Suprapubic skin (tissue), 4 donors: ENCODE results near the gene SSC5D. TPM values are rescaled to one million over a fixed set of nuclear protein-coding genes. Genes with fewer than 3 reads are reported as not detected.

ENCODE experiments used
- DNase-seq, 2 donors: peaks; one replicate each; pipeline ENCODE4 v3.0.0-alpha.2; 2019; ENCODE audit warnings: low spot score in 2 of 2
- H3K27ac ChIP-seq: fragments of 200-600 bp; sonication (generic); one replicate; pipeline ENCODE4 v1.5.1; 2019
- H3K27me3 ChIP-seq: fragments of 200-600 bp; sonication (generic); one replicate; pipeline ENCODE4 v1.5.1; 2019
- H3K36me3 ChIP-seq: fragments of 200-600 bp; sonication (generic); one replicate; pipeline ENCODE4 v1.5.1; 2019
- H3K4me1 ChIP-seq: fragments of 200-600 bp; sonication (generic); one replicate; pipeline ENCODE4 v1.5.1; 2019
- H3K4me3 ChIP-seq: fragments of 200-600 bp; sonication (generic); one replicate; pipeline ENCODE4 v1.5.1; 2019; ENCODE audit warnings: mild to moderate bottlenecking
- H3K9me3 ChIP-seq: fragments of 200-600 bp; sonication (generic); one replicate; pipeline ENCODE4 v1.5.1; 2019
- EP300 ChIP-seq: sonication (generic); formaldehyde crosslinking; IDR thresholded peaks from one replicate; pipeline ENCODE4 v1.6.1; 2017; ENCODE audit warnings: antibody characterized with exemption
- POLR2A ChIP-seq, 2 donors: fragments of 450-650 bp; IDR thresholded peaks; one replicate each; pipeline ENCODE4 v1.6.1; 2017; ENCODE audit warnings: antibody characterized with exemption in 2 of 2, mild to moderate bottlenecking in 2 of 2, moderate library complexity in 2 of 2
- POLR2AphosphoS5 ChIP-seq, 3 donors: sonication (generic); formaldehyde crosslinking; IDR thresholded peaks; one replicate each; pipeline ENCODE4 v1.6.1; 2017; ENCODE audit warnings: antibody characterized with exemption in 3 of 3
- WGBS: methylation state at CpG from one replicate; pipeline ENCODE4 v1.1.5; 2018; 5-methylcytosine and 5-hydroxymethylcytosine counted together
- total RNA-seq, 4 donors: library from RNA; depleted of rRNA; stranded (reverse); fragments of >200 nt; gene quantifications; one replicate each; pipeline ENCODE4 v1.1.0, GENCODE V29; 2016
- TF ChIP-seq, protein P1 (sequence below), 2 donors: fragments of 200-600 bp in 1 of 2; fragments of 450-650 bp in 1 of 2; sonication (generic) in 1 of 2; IDR thresholded peaks; one replicate each; pipeline ENCODE4 v1.5.1; 2016 to 2019; ENCODE audit warnings: antibody characterized with exemption in 2 of 2, mild to moderate bottlenecking in 1 of 2, moderate library complexity in 1 of 2

SSC5D gene
- total RNA-seq, 4 donors from 2014 or later = 0.57 to 2.1 (median 1.0) TPM

DNA sequence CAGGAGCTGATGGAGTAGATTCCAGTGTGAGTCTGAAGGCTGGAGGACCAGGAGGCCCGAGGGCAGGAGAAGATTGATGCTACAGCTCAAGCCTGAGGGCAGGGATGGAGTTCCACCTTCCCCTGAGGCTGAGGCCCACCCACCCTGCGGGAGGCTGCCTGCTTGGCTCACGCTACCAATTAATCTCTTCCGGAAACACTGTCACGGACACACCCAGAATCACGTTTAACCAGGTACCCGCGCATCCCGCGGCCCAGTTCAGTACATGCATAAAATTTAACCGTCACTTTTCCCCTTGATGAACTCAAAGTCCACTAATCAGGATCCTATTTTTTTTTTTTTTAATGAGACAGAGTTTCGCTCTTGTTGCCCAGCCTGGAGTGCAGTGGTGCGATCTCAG lies 17.0 kb upstream of the SSC5D start:
- Histone ChIP-seq H3K4me1 (peaks cover 9% of the 10 kb centered on the region), H3K4me3 (no peak overlapping the region), H3K27me3 (no peaks in the 10 kb centered on the region), H3K36me3 (no peaks in the 10 kb centered on the region), H3K9me3 (no peaks in the 10 kb centered on the region), H3K27ac (no peak overlapping the region)
- TF ChIP-seq EP300 = no peak
- TF ChIP-seq POLR2AphosphoS5 (IDR thresholded peaks at IDR 0.05) = no peak
- TF ChIP-seq POLR2A (IDR thresholded peaks at IDR 0.05) = no peak
- TF ChIP-seq, protein P1, sequence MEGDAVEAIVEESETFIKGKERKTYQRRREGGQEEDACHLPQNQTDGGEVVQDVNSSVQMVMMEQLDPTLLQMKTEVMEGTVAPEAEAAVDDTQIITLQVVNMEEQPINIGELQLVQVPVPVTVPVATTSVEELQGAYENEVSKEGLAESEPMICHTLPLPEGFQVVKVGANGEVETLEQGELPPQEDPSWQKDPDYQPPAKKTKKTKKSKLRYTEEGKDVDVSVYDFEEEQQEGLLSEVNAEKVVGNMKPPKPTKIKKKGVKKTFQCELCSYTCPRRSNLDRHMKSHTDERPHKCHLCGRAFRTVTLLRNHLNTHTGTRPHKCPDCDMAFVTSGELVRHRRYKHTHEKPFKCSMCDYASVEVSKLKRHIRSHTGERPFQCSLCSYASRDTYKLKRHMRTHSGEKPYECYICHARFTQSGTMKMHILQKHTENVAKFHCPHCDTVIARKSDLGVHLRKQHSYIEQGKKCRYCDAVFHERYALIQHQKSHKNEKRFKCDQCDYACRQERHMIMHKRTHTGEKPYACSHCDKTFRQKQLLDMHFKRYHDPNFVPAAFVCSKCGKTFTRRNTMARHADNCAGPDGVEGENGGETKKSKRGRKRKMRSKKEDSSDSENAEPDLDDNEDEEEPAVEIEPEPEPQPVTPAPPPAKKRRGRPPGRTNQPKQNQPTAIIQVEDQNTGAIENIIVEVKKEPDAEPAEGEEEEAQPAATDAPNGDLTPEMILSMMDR (IDR thresholded peaks at IDR 0.05) = no peak
- WGBS = 60% methylated on average over 13 of the region's 13 CpGs
- no peak for DNase-seq

DNA sequence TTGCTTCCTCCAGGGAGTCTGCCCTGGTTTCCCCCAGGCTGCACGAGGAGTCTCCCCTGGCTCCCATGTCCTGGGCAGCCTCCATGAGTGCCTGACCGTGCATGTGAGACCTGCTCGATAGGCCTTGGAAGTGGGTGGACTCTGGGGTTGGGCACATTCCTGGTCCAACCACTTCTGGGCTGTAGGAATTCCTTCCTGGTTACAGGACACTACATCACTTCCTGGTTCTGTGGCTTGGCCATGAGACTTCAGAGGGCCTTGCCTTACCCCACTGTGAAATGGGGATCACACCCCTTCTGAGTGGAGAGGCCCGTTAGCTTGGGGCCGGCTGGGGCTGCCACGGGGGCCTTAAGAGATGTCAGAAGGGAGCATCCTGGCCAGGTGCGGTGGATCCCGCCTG lies 15.8 kb upstream of the SSC5D start:
- WGBS = 80% methylated on average over 3 of the region's 8 CpGs
- H3K27ac ChIP-seq = no peak overlapping the region
- no peak for DNase-seq

DNA sequence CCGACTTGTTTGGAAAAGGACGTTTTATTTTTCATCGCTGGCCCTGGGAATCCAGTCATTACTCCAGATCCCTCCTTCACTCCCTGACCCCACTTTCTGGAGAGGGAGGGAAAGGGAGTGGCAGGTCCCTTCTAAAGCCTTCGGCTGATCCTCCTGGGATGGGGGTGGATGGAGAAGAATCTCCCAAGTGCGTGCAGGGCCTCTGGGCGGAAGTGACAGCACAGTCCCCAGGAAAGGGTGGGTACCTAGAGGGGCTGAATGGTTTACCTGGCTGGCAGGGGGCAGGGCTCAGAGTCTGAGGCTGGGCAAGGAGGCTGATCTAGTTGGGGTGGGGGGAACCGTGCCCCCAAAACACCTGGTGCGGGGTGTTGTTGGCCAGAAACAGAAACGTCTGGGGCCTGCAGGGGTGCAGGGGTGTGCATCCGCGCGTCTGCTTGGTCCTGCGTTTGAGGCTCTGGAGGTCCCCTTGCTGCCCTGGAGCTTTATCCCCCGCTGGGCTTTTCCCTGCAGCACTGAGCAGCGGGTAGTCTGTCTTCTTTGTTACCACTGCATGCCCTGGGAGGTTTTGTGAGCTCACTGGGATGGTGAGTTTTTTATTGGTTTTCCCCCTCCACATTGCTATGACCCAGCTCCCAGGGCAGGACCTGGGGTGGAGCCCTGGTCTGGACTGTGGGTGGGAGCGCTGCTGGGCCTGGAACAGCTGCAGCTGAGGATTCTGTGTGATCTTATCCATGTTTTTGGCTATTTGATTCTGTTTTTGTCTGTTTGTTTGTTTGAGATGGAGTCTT lies 14.8 kb upstream of the SSC5D start:
- no peak for DNase-seq
- Histone ChIP-seq H3K4me3 (no peak overlapping the region), H3K27me3 (no peaks in the 10 kb centered on the region), H3K36me3 (no peaks in the 10 kb centered on the region), H3K4me1 (peaks cover 25% of the 10 kb centered on the region), H3K9me3 (no peaks in the 10 kb centered on the region), H3K27ac (no peak overlapping the region)
- 61% methylated on average over 16 of the region's 16 CpGs for WGBS
- TF ChIP-seq, protein P1 (IDR thresholded peaks at IDR 0.05) = no peak
- TF ChIP-seq EP300 = no peak
- no peak for TF ChIP-seq POLR2AphosphoS5 (IDR thresholded peaks at IDR 0.05)
- no peak for TF ChIP-seq POLR2A (IDR thresholded peaks at IDR 0.05)

More for the DNA sequence above, 15.8 kb upstream of the SSC5D start:
- H3K27me3 ChIP-seq = no peaks in the 10 kb centered on the region
- no peaks in the 10 kb centered on the region for H3K36me3 ChIP-seq
- H3K9me3 ChIP-seq = no peaks in the 10 kb centered on the region
- H3K4me3 ChIP-seq = no peak overlapping the region
- peaks cover 16% of the 10 kb centered on the region for H3K4me1 ChIP-seq
- TF ChIP-seq POLR2A (IDR thresholded peaks at IDR 0.05) (no peak), EP300 (no peak), POLR2AphosphoS5 (IDR thresholded peaks at IDR 0.05) (no peak)
- TF ChIP-seq, protein P1 (IDR thresholded peaks at IDR 0.05) = no peak

DNA sequence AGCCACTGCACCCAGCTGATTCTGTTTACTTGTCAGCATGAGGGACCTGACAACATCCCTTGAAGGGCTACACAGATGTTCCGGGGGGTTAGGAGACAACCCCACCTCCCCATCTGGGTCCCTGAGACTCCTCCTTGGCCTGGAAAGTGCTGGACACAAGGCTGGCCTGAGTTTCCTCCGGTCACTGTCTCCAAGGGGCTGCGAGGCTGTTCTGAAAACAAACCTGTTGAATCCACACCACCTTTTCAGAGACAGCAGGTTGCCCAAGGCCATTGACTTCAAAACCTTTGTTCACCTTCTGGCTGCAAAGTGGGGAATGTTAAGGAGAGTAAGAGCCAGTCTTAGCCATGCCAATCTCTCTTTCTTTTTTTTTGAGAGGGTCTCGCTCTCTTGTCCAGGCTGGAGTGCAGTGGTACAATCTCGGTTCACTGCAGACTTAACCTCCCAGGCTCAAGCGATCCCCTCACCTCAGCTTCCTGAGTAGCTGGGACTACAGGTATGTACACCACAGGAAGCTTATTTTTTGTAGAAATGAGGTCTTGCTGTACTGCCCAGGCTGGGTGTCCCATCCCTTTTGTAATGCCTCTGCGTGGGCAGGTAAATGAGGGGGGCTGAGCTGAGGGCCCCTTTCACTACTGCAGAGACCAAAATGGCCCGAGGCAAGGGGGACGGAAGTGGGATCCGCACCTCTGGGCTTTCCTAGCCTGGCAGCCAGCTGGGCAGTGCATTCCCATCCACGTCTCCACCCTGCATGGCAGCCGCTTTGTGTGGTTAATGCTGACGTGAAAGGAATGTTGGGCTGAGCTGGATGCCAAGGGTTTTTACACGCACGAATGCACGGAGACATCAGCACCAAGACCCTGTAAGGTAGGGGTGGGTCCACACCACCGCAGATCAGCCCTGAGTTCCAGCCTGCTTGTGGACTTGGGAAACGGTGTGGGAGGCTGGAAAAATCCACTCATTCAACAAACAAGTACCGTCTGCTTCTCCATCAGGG lies 13.7 kb upstream of the SSC5D start:
- 85% methylated on average over 10 of the region's 19 CpGs for WGBS
- Histone ChIP-seq H3K4me1 (peaks cover 27% of the 10 kb centered on the region), H3K36me3 (no peaks in the 10 kb centered on the region), H3K27ac (no peak overlapping the region), H3K27me3 (no peaks in the 10 kb centered on the region), H3K9me3 (no peaks in the 10 kb centered on the region), H3K4me3 (no peak overlapping the region)
- no peak for TF ChIP-seq POLR2A (IDR thresholded peaks at IDR 0.05)
- TF ChIP-seq, protein P1 (IDR thresholded peaks at IDR 0.05) = no peak
- no peak for TF ChIP-seq EP300
- TF ChIP-seq POLR2AphosphoS5 (IDR thresholded peaks at IDR 0.05) = no peak
- no peak for DNase-seq
